Measurements from ENCODE around the gene RASSF5.

- TF ChIP-seq, protein P1, sequence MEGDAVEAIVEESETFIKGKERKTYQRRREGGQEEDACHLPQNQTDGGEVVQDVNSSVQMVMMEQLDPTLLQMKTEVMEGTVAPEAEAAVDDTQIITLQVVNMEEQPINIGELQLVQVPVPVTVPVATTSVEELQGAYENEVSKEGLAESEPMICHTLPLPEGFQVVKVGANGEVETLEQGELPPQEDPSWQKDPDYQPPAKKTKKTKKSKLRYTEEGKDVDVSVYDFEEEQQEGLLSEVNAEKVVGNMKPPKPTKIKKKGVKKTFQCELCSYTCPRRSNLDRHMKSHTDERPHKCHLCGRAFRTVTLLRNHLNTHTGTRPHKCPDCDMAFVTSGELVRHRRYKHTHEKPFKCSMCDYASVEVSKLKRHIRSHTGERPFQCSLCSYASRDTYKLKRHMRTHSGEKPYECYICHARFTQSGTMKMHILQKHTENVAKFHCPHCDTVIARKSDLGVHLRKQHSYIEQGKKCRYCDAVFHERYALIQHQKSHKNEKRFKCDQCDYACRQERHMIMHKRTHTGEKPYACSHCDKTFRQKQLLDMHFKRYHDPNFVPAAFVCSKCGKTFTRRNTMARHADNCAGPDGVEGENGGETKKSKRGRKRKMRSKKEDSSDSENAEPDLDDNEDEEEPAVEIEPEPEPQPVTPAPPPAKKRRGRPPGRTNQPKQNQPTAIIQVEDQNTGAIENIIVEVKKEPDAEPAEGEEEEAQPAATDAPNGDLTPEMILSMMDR (IDR thresholded peaks at IDR 0.05) = no peak
- TF ChIP-seq POLR2AphosphoS5 (IDR thresholded peaks at IDR 0.05) (no peak), POLR2A (IDR thresholded peaks at IDR 0.05) (no peak), EP300 (IDR thresholded peaks at IDR 0.05; ENCODE audit: low read depth) (no peak)
Observed at GRCh38 chr1:206573762-206574161, 66.4 kb downstream of the RASSF5 start.

Data from transverse colon (tissue), 4 donors.